Renal cortex interstitium (tissue), 11 donors: ENCODE results near the gene EVA1C. TPM values are rescaled to one million over a fixed set of nuclear protein-coding genes. Genes with fewer than 3 reads are reported as not detected.
"Not testable (repeated sequence)": the region's sequence is repeated elsewhere in the genome, so short reads cannot be mapped to it uniquely, and the experiment has no call there.

ENCODE experiments used
- DNase-seq, 11 donors: peaks; one replicate each; pipeline ENCODE4 v3.0.0-alpha.2; 2013; ENCODE audit warnings: low read depth in 9 of 11, low spot score in 4 of 11; ENCODE audit errors: extremely low read depth in 1 of 11
- polyA plus RNA-seq, 3 donors: library from polyadenylated mRNA; unstranded; fragments of 120-200 nt; gene quantifications; one replicate each; pipeline ENCODE4 v1.2.1, GENCODE V29; 2013; ENCODE audit not compliant: insufficient read length in 3 of 3

Gene EVA1C
- polyA plus RNA-seq, 3 donors = 2.2 to 5.0 (median 3.6) TPM

GRCh38 chr21:32414579-32415358, 2.3 kb downstream of the EVA1C start:
- no peak for DNase-seq

DNA sequence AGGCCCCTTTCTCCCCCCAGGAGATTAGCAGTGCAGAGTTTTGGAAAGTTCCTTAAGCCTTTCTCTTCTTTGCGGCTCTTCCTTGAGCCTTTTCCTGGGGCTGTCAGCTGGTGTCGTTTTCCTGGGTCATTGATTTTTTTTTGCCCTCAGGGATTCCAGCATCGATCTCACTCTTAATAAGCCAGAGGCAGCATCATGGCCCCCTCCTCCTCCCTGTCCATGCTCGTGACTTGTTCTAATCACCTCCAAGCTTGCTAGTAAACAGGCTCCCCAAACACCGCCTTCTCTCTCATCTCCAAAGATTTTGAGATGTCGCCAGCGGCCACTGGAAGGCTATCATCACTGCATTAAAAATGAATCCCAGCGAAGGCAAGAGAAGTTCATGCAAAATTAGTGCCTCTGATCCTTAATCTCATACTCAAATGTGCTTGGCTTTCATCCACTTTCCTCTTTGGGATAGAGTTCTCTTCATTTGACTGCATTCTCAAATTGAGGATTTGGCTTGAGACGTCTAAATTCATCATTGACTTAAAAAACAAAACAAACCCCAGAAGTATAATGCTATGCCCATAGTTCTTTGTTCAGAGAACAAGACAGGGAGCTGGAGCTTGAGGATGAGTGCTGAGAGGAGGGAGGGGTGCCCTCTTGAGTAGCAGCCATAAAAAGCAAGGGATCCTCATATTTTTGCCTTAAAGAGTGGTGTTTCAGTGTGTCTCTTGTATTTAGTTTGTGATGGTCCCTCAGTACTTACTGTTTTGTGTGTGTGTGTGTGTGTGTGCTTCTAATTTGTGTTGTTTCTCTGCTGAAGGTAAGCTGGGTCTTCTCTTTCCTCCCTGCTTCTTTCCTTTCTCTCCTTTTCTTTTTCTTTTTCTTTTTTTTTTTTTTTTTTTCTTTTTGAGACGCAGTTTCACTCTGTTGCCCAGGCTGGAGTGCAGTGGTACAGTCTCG, 3.2 kb downstream of the EVA1C start:
- DNase-seq = no peak

DNA sequence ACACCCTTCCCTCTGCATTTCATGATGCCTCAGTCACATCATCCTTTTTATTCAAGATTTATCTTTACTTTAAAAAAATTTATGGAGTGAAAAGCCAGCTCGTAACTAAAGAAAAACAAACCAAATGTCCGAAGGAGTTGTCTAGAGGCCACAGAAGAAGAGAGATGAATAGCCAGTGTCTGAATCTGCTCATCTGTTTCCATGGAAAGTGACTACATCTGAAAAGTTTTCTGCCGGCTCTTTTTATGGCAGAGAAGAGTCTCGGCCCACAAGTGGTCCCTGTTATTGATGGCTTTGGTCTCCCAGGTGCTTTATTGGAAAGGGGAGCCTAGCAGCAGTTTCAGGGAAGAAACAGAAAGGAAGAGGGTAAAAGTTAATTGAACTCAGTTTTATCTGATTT, 5.6 kb downstream of the EVA1C start:
- DNase-seq = no peak

DNA sequence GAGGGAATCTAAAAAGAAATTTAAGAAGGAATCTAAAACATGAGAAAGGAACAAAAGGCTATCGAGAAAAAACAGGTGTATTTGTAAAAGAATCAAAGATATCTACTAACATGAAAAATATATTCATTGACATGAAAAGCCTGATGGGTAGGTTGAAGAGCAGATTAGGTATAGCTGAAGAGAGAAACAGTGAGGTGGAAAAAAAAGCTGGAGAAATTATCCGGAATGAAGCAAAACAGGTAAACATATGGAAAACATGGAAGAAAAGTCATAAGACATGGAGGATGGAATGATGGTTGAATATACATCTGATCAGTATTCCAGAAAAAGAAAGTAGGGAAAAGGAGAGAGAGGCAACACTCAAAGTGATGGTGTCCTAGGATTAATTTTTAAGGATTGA, 9.6 kb downstream of the EVA1C start:
- DNase-seq = no peak

DNA sequence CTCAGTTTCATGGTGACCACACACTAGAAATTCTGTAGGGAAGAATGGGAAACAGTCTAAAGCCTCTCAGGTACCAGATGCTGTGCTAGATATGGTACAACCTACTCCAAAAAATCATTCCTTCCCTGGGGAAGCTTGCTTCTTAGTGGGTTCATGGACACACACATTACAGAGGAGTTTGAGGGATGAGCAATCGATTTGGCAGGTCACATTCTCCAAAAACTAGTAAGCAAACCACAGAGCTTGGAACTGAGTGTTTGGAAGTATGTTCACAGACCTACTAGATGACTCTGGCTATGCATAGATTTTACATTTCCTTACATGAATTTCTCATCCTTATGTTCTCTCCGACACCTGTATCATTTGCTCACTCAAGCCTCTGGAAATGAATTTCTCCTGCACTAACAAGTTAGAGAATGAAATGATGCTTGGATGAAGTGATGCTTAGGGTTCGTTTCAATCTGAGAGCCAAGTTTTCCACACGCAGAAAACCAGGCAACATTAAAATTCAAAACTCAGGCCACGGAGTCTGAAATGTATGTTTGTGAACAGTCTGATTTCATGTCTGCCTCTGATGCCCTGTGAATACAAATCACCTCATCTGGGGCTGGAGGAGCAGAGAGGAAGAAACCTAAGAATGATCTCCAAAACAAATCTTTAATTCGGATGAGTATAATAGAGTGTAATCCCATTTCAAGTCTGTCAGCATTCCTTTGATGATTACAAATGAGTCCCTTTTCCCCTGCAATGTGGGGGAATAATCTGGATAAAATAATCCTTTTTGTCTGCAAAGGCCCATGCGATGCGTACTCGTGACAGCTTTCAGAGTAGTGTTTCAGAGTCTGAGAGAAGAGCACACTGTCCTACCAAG, 11.0 kb downstream of the EVA1C start:
- no peak for DNase-seq

GRCh38 chr21:32424191-32424535, 11.7 kb downstream of the EVA1C start:
- DNase-seq = no peak

DNA sequence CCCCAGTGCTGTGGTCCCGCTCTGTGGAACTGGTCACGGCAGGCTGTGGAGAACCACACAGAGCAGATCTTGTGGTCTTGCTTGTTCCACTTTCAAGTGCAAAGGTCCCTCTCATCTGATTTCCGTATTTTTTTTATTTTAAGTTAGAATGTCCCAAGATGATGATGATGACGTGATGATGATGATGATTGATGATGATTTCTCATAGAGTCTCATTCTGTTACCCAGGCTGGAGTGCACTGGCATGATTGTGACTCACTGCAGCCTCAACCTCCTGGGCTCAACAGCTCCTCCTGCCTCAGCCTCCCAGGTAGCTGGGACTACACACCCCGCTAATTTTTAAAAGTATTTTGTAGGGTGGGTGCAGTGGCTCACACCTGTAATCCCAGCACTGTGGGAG, 12.2 kb downstream of the EVA1C start:
- no peak for DNase-seq

DNA sequence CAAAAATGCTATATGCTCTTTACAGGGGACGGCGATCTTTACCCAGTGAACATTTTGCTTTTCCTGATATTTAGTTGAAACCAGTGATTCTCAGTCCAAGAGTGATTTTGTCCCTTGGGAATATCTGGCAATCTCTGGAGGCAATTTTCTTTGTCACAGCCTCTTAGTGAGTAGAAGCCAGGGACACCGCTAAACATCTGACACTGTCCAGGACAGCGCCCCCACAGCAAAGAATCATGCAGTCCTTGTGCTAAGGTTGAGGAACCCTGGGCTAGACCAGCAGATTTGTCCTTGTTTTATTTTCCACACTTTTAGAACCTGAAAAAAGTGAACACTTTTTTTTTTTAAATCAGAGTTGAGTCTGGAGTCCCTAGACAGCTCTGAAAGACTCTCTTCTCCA, 13.1 kb downstream of the EVA1C start:
- no peak for DNase-seq

DNA sequence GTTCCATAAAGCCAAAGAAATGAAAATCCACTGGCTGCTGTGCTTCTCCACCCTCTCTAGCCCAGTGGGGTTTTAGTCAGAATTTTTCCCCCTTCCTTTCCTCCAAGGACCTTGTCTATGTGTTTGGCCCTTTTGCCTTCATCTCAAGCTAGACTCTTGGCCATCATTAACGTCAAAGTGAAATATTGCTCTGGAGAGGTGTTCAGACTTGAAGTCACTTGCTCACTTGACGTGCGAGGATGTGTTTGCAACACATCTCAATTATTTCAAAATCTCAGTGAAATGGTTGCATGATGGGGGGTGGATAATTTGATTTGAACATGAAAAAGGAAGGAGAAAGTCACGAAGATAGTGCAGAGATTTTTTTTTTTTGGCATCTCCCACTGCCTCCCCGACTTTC, 13.6 kb downstream of the EVA1C start:
- no peak for DNase-seq

DNA sequence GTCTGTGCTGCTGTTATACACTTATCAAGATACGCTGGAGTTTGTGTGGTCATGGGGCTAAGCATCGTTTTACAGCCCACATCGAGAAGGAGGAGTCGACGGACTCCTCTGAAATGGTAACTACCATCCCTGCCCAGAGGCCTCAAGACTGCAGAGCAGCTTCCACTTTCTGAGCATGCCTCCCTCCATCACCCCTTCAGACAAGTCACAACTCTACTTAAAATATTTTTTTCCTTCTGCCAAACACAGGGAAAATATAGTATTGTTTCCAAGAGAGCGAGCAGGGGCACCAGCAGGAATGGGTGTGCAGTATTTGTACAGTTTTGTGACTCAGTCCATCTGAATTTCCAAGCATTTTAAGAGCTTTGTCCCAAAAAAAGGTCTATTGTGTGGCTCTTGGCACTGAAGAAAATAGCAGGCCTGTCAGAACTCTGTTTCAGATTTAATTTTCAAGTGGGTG, 14.1 kb downstream of the EVA1C start:
- DNase-seq = no peak

DNA sequence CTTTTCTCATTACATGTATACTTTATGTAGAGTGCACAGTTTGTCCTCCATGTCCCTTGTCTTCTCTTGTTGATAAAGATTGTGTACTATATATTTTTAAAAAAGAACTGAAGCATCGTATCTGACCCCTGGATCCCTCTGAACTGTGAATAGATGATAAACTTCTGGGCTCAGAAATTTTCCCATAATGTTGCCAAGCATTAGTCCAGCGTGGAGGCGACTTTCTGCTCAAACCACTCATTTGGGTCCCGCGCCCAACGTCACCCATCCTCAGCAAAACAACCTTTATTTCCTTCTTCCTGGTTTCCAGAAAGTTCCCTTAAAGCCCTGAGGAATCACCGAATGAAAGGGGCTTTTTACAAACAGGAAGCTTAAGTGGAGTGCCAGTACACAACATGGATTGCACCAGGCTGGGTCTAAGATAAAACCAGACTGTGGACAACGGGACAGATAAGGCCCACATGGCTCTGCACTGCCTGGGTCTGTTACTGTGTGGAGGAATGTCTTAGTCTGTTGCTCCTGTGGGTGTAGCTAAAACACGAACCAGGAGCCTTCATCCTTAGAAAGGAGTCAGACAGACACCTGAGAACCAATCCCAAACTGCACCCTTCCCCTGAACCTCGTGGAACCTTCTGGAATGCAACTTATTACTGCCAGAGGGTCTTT, 15.6 kb downstream of the EVA1C start:
- DNase-seq = no peak

DNA sequence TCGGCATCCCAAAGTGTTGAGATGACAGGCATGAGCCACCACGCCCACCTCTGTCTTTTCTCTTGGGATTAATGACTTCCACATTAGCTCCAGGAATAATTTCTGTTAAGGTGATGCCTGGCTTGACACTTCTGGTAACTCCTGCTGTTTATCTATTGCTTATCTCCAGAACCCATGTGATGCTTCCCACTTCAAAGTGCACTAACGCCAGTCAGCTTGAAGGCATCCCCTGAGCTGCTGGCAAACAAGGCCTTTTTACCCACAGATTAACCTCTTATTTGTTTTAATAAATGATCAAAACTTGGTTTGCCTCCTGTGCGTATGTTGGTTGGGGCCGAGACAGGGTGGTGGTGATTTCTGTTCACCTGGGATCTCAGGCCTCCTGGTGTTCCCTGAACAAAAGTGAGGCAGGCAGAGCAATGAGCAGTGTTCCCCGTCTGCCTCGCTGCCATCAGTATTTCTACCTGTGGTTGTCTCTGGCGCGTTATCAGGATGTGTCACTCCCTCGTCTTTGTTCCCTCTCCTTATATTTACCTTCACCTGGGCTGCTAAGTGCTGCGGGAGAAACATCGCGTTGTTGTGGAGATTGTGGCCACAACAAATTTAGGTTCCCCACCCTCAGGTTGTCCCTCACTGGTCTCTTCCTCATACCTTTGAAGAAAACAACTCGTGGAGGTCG, 20.6 kb downstream of the EVA1C start:
- not testable (repeated sequence) for DNase-seq

- DNase-seq = no peak
Observed at GRCh38 chr21:32437729-32438128, 25.2 kb downstream of the EVA1C start.

GRCh38 chr21:32442566-32443318, 30.2 kb downstream of the EVA1C start:
- DNase-seq = no peak

- no peak for DNase-seq
Observed at GRCh38 chr21:32445101-32445500, 32.6 kb downstream of the EVA1C start.

DNA sequence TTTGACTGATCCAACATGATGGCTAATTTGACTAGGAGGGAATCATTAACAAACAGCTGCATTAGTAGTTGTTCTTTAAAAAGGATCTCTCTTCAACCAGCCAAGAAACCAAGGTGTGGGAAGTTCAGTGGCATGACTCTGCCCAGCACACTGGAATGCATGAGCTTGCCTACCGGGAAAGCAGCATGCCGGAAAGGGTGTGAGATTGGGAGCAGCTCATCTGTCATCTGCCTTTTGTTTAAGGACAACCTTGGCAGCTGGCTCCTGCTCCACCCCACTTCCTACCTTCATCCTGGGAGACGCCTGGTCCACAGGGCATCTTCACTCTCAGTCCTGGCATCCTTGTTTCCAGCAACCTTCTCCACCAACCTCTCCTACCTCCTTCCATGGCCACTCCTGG, 33.9 kb downstream of the EVA1C start:
- not testable (repeated sequence) for DNase-seq

DNA sequence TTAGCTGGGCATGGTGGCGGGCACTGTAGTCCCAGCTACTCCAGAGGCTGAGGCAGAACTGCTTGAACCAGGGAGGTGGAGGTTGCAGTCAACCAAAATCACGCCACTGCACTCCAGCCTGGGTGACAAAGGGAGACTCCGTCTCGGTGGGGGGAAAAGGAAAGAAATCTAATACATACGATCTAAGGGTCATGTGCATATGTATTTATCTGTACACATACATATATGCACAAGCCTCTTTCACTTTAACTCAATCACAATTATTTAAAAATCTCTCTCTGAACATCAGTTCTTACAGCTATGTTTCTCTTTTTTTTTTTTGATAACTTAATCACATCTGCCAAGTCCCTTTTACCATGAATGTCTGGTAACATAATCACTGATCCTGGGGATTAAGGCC, 34.7 kb downstream of the EVA1C start:
- no peak for DNase-seq
